ENCODE results near the gene NUTF2.

NUTF2 gene

DNA sequence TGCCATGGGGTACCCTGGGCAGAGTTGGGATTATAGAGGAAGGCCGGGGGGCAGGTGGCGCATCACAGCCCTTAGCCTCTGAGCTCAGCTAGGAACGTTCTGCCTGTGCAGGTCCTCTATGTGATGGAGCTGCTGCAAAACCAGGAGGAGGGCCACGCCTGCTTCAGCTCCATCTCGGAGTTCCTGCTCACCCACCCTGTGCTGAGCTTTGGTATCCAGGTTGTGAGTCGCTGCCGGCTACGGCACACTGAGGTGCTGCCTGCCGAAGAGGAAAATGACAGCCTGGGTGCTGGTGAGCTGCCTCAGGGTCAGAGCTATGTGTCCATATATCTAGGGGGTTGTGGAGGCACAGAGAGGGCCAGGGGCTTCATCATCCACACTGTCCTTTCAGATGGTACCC is 32.1 kb downstream of the NUTF2 start:
- no peak for DNase-seq (ENCODE audit: low read depth)
- TF ChIP-seq, protein P1, sequence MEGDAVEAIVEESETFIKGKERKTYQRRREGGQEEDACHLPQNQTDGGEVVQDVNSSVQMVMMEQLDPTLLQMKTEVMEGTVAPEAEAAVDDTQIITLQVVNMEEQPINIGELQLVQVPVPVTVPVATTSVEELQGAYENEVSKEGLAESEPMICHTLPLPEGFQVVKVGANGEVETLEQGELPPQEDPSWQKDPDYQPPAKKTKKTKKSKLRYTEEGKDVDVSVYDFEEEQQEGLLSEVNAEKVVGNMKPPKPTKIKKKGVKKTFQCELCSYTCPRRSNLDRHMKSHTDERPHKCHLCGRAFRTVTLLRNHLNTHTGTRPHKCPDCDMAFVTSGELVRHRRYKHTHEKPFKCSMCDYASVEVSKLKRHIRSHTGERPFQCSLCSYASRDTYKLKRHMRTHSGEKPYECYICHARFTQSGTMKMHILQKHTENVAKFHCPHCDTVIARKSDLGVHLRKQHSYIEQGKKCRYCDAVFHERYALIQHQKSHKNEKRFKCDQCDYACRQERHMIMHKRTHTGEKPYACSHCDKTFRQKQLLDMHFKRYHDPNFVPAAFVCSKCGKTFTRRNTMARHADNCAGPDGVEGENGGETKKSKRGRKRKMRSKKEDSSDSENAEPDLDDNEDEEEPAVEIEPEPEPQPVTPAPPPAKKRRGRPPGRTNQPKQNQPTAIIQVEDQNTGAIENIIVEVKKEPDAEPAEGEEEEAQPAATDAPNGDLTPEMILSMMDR (conservative IDR thresholded peaks at IDR 0.05; ENCODE audit: control insufficient read depth, insufficient read depth, low read depth, low read length): no peak
- H3K4me3 ChIP-seq (ENCODE audit: control insufficient read depth, low read depth, low read length): no peak overlapping the region

DNA sequence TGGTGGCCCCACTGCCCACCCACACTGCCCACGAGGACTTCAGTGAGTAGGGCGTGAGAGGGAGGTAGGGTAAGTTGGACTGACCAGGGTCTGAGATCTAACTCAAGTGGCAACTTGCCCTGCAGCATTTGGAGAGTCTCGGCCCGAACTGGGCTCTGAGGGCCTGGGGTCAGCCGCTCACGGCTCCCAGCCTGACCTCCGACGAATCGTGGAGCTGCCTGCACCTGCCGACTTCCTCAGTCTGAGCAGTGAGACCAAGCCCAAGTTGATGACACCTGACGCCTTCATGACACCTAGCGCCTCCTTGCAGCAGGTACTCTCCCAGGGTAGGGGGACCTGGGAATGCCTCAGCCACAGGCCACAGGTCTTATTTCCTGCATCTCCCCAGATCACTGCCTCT is 32.7 kb downstream of the NUTF2 start:
- no peak overlapping the region for H3K4me3 ChIP-seq (ENCODE audit: control insufficient read depth, low read depth, low read length)
- TF ChIP-seq, protein P1 (conservative IDR thresholded peaks at IDR 0.05; ENCODE audit: control insufficient read depth, insufficient read depth, low read depth, low read length): no peak
- no peak for DNase-seq (ENCODE audit: low read depth)

DNA sequence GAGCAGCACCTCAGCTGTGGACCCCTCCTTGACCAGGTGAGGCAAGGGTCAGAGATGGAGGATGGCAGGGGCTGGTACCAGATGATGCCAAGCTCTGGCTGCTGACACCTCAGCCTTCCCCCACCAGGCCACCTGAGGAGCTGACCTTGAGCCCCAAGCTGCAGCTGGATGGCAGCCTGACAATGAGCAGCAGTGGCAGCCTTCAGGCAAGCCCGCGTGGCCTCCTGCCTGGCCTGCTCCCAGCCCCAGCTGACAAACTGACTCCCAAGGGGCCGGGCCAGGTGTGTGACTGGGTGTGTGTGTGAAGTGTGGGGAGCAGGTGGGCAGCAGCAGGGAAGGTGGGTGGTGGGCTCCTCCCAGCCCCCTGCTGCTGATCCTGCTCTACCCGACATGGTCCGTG is 33.2 kb downstream of the NUTF2 start:
- DNase-seq (ENCODE audit: low read depth): no peak
- TF ChIP-seq, protein P1 (conservative IDR thresholded peaks at IDR 0.05; ENCODE audit: control insufficient read depth, insufficient read depth, low read depth, low read length): no peak
- no peak overlapping the region for H3K4me3 ChIP-seq (ENCODE audit: control insufficient read depth, low read depth, low read length)

DNA sequence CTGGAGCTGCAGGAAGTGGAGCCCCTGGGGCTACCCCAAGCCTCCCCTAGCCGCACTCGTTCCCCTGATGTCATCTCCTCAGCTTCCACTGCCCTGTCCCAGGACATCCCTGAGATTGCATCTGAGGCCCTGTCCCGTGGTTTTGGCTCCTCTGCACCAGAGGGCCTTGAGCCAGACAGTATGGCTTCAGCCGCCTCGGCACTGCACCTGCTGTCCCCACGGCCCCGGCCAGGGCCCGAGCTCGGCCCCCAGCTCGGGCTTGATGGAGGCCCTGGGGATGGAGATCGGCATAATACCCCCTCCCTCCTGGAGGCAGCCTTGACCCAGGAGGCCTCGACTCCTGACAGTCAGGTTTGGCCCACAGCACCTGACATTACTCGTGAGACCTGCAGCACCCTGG is 33.9 kb downstream of the NUTF2 start:
- DNase-seq (ENCODE audit: low read depth): no peak
- TF ChIP-seq, protein P1 (conservative IDR thresholded peaks at IDR 0.05; ENCODE audit: control insufficient read depth, insufficient read depth, low read depth, low read length): no peak
- no peak overlapping the region for H3K4me3 ChIP-seq (ENCODE audit: control insufficient read depth, low read depth, low read length)

DNA sequence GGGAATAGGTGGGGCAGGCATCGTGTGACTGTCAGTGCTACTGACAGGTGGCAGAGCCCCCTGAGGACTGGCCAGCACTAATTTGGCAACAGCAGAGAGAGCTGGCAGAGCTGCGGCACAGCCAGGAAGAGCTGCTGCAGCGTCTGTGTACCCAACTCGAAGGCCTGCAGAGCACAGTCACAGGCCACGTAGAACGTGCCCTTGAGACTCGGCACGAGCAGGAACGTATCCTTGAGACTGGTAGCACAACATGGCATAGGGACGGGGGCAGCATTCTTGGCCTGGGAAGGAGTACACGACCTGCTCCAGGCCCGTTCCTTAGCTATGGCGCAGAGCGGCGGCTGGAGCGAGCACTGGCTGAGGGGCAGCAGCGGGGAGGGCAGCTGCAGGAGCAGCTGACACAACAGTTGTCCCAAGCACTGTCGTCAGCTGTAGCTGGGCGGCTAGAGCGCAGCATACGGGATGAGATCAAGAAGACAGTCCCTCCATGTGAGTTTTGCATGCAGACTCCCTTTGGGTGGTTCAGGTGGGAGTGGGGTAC is 35.0 kb downstream of the NUTF2 start:
- TF ChIP-seq, protein P1 (conservative IDR thresholded peaks at IDR 0.05; ENCODE audit: control insufficient read depth, insufficient read depth, low read depth, low read length): no peak
- no peak for DNase-seq (ENCODE audit: low read depth)
- H3K4me3 ChIP-seq (ENCODE audit: control insufficient read depth, low read depth, low read length): no peak overlapping the region

DNA sequence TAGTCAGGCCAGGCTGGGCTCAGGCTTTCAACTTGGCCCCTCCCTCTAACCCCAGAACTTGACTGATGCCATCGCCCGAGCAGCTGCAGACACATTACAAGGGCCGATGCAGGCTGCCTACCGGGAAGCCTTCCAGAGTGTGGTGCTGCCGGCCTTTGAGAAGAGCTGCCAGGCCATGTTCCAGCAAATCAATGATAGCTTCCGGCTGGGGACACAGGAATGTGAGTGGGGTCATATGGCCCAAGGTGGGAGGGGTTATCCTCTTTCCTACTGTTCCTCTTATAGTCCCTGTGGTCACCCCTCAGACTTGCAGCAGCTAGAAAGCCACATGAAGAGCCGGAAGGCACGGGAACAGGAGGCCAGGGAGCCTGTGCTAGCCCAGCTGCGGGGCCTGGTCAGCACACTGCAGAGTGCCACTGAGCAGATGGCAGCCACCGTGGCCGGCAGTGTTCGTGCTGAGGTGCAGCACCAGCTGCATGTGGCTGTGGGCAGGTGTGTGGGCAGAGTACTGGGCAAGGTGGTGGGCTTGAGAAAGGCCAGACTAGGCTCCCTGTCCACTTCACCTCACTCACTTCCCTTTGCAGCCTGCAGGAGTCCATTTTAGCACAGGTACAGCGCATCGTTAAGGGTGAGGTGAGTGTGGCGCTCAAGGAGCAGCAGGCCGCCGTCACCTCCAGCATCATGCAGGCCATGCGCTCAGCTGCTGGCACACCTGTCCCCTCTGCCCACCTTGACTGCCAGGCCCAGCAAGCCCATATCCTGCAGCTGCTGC is 35.8 kb downstream of the NUTF2 start:
- TF ChIP-seq, protein P1 (conservative IDR thresholded peaks at IDR 0.05; ENCODE audit: control insufficient read depth, insufficient read depth, low read depth, low read length): no peak
- H3K4me3 ChIP-seq (ENCODE audit: control insufficient read depth, low read depth, low read length): no peak overlapping the region

More for the DNA sequence above, 35.8 kb downstream of the NUTF2 start:
- no peak for DNase-seq (ENCODE audit: low read depth)
